Body of pancreas (tissue), 4 donors: ENCODE results near the gene DUS2.

Experiments
- POLR2A ChIP-seq, 3 donors: fragments of 450-650 bp; IDR thresholded peaks; one replicate each; pipeline ENCODE4 v1.6.1; 2016; ENCODE audit warnings: antibody characterized with exemption in 3 of 3, mild to moderate bottlenecking in 2 of 3
- TF ChIP-seq, protein P1 (sequence below), 7 experiments: fragments of 450-650 bp in 4 of 7; fragments of 200-600 bp in 3 of 7; sonication (generic) in 3 of 7; IDR thresholded peaks; one replicate each; pipeline ENCODE4 v1.5.1; 2016 to 2019; ENCODE audit warnings: antibody characterized with exemption in 7 of 7

- TF ChIP-seq, protein P1, sequence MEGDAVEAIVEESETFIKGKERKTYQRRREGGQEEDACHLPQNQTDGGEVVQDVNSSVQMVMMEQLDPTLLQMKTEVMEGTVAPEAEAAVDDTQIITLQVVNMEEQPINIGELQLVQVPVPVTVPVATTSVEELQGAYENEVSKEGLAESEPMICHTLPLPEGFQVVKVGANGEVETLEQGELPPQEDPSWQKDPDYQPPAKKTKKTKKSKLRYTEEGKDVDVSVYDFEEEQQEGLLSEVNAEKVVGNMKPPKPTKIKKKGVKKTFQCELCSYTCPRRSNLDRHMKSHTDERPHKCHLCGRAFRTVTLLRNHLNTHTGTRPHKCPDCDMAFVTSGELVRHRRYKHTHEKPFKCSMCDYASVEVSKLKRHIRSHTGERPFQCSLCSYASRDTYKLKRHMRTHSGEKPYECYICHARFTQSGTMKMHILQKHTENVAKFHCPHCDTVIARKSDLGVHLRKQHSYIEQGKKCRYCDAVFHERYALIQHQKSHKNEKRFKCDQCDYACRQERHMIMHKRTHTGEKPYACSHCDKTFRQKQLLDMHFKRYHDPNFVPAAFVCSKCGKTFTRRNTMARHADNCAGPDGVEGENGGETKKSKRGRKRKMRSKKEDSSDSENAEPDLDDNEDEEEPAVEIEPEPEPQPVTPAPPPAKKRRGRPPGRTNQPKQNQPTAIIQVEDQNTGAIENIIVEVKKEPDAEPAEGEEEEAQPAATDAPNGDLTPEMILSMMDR (IDR thresholded peaks at IDR 0.05), result no peak
- TF ChIP-seq POLR2A (IDR thresholded peaks at IDR 0.05), result no peak
These were observed 94.8 kb downstream of the DUS2 start for GRCh38 chr16:68117884-68118283.
